ENCODE data around the gene CAST.

Gene CAST

DNA sequence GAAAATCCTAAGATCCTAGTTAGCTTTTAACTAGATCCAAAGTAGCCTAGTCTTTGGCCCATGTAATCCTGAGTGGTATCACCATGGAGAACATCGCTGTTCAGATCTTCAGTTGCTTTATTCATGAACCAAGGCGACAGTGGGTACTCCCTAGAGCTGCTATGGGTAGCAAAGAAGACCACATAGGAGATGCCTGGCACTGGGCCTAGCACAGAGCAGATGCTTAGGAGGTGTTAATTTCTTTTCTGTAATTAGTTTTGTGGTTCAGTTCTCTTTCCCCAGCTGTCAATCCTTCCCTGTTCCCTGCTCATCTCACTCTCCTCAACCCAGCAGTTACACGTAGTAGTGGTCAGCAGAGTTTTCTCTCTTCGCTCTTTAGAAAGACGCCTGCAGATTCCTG is 9.3 kb downstream of the CAST start:
- no peak for DNase-seq (ENCODE audit: low read depth in 2 of 3, low spot score in 2 of 3)

- DNase-seq (ENCODE audit: low read depth in 2 of 3, low spot score in 2 of 3): no peak
Measured at GRCh38 chr5:96673127-96673526, 11.0 kb downstream of the CAST start.

DNA sequence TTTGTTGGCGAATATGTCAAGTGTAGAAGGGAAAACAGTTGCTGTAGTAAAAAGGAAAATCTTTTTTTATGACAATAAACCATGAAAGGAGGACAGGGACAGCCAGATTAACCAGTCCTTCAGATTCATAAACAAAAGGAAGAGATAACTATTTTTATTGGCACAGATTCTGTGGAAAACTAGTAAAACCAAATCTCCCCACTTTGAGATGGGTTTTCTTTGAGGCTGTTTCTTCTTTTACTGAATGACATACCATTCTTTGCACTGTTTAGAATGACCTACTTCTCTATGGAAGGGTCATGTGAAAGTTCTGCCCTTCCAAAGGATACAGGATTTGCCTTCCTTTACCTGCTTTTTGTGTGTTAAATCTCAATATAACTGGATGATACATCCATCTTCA is 13.7 kb downstream of the CAST start:
- DNase-seq (ENCODE audit: low read depth in 2 of 3, low spot score in 2 of 3): no peak

DNA sequence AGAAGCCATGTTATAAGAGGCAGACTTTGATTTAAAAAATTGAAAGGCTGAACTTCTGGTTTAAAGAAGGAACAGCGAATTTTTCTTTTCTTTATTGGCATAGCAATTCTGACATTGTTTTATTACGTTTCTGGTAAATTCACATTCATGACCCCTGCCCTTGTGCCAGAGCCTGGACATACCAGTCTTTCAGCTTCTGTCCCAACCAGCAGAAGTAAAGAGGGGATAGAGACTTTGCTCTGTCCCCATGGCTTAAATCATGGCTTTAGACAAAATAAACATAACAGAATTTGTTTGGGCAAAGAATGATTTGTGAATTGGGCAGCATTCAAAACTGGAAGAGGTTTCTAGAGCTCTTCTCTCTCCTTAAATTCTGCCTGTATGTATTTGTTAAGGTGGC is 15.3 kb downstream of the CAST start:
- DNase-seq (ENCODE audit: low read depth in 2 of 3, low spot score in 2 of 3): no peak

GRCh38 chr5:96679293-96679692 is 17.1 kb downstream of the CAST start:
- DNase-seq (ENCODE audit: low read depth in 2 of 3, low spot score in 2 of 3): no peak

- no peak for DNase-seq (ENCODE audit: low read depth in 2 of 3, low spot score in 2 of 3)
Measured at GRCh38 chr5:96680759-96681470, 18.7 kb downstream of the CAST start.

DNA sequence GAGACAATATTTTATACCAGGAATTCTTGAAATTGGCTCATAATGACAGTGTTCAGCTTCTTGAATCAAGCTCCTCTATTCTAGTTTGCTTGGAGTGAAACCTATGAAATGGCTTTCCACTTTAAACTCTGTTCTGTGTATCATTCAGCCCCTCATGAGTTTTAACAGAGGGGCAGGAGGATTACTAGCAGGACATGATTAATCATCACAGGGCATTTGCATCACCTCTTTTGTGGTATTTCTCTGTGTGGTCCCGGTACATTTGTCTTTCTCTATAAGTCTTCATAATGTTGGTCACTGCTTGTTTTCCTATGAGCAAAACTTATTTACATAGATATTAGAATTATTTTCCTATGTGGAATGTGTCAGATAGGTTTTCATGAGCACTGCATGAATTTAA is 21.2 kb downstream of the CAST start:
- no peak for DNase-seq (ENCODE audit: low read depth in 2 of 3, low spot score in 2 of 3)

GRCh38 chr5:96683810-96684209 is 21.6 kb downstream of the CAST start:
- DNase-seq (ENCODE audit: low read depth in 2 of 3, low spot score in 2 of 3): no peak

DNA sequence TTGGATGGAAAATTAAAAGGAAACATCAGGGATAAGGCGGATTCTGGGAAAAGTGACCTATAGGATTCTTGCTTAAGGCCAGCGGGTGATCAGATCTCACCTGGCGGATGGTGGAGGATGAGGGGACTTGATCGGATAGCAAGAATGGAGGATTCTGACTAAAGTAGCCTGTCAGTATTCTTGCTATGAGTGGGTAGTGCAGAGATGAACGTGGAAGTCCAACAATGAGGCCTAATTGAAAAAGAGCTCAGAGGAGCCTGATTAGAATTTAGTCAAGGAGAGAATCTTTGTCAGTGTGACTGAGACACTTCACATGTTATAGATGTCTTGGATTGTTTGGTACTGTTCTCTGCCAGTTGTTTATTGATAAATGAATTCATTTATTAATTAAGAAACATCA is 24.9 kb downstream of the CAST start:
- no peak for DNase-seq (ENCODE audit: low read depth in 2 of 3, low spot score in 2 of 3)

- no peak for DNase-seq (ENCODE audit: low read depth in 2 of 3, low spot score in 2 of 3)
Measured at GRCh38 chr5:96687812-96688453, 25.8 kb downstream of the CAST start.

DNA sequence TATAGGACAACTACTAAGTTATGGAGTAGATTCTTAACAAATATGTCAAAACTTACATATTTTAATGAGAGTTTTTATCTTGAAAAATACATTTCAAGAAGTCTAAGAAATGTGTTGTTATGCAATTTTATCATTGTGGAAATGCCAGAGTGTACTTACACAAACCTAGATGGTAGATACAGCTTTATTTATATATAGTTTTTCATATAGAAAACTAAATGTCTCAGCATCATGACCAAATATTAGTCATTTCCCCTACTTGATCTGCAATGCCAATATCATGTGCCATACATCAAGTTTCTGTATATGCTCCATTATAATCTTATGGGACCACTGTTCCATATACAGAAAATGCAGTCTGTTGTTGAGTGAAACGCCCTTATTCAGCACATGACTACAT is 28.7 kb downstream of the CAST start:
- no peak for DNase-seq (ENCODE audit: low read depth in 2 of 3, low spot score in 2 of 3)

DNA sequence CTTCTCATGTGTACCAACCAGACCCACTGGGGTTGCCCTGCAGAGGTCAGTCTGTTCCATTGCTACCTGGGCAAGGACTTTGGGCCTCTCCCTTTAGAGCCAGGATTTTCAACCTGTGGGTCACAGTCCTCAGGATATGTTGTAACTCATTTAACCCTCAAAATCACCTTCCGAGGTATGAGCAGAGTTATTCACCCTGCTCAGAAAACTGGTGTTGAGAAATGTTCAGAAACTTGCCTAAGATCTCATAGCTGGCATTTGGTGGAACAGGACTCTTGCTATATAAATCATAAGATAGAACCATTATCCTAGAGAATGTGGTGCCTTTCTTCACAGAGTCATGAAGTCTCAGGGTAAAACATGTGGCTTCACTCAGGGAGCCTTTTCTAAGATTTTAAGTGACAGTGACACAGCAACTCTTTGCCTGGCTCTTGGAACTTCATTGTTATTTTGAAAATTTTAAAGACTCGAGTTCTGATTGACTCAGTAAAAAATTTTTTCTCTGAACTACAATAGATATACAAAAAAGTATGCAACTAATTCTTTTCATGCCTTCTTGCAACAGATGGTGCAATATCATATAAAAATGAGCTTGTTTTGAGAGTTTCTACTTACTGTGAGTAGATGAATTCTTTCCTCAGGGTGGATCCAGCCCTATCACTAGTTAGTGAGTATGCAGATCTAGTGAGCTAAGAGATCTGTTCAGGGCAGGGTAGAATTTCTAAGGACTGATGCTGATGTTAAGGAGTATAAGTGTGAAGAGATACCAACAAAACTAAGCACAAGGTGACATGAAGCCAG is 29.5 kb downstream of the CAST start:
- no peak for DNase-seq (ENCODE audit: low read depth in 2 of 3, low spot score in 2 of 3)

GRCh38 chr5:96692441-96692840 is 30.3 kb downstream of the CAST start:
- DNase-seq (ENCODE audit: low read depth in 2 of 3, low spot score in 2 of 3): no peak

DNA sequence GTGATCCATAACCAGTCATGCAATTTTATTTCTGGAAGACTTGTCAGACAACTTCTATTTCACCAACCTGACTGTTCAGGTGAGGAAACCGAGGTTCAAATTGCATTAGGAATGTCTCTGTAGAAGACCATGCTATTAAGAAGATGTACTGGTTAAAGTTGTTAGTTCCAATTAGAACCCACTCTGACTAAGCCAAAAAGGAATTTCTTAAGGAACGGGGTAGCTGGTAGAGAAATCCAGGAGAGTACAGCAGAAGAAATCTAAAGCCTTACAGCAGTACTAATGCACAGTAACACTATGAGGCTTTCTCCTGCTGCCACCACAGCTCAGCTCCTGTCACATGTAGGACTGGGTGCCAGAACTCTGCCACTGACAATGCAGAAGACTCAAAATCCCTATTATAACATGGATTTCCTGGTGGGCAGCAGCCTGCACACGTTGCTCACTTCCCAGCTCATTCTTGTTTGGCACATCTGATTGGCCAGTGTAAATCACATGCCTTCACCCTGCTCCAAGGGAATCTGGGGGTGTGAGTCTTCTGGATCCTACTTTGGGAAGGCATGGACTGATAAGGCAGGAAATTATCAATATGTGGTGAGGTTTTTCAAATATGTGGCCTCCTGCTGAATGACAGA is 37.1 kb downstream of the CAST start:
- DNase-seq (ENCODE audit: low read depth in 2 of 3, low spot score in 2 of 3): no peak

DNA sequence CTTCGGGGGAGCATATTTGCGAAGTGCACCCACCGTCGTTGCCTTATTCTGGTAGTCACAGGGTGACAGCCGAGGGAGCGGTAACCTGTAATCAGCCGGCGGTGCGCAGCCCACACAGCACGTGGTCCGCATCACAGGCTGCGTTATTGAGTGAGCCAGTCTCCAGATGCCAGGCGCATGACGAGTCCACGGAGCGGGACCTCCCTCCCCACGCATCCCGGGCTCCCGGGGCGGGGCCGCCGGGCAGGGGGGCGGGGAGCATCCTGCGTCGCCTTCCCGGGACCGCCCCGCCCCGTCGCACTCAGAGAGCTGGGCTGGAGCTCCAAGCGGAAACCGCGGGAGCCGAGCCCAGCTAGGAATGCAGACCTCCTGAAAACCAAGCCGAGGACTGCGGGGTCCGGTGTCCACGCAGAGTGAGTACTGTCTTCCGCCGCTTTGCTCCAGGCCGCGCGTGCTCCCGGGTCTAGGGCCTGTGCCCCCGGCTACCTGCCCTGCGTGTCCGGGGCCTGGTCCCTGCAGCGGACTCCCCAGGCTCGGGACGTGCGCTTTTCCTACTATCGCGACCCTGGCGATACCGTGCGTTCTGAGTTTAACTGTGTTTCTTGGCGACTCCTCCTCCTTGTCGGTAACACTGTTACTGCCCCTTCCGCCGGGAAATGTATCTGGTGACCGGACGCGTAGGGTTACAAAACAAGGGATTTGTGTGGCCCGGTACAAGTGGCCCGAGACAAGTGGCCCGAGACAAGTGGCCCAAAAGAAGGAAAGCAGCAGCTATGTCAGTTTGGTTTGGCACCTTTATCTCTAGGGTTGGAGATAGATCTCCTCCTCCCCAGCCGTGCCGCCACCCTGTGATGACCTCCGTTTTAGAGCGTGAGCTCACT is 40.6 kb downstream of the CAST start:
- DNase-seq (ENCODE audit: low read depth in 2 of 3, low spot score in 2 of 3): peak; percentile 52 to 60 (median 55)

DNA sequence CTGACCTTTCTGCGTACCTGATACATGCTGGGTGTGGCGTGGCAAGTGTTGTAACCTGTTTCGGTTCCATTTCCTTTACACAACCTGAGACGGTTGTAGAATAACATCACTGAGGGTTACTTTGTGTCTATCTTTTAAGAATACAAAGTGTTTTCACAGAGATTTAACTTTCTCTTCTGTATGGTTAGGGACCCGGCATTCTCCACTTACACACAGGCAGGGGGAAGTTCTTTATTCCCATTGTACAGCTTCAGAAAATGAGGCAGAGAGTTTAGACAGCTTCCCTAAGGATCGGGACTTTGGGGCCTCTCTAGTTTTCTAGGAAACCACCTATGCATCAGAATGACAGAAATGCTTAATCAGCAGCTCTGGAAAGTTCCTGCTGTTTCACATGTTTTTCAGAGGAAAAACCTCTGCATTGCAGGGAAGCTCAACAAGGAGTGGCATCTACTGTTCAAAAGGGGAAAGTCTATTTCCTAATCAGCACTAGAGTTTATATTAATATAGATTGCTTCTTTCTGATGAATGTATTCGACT is 41.3 kb downstream of the CAST start:
- no peak for DNase-seq (ENCODE audit: low read depth in 2 of 3, low spot score in 2 of 3)

DNA sequence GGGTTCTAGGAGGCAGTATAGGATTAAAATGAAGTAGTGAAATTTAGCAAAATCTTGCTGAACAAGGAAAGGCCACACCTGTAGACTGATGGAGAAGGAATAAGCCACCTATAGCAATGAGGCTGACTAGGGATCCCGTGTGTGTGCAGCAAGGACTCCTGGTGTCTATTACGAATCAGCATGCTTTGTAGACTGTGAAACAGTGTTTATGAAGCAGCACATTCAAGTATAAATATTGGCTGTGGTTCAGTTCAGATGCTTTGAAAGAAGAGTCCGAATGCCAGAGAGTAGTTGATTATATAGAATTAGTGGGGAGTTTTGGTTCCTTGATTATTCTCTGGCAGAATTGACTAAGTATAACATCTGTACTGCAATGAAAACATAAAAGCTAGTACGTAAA is 41.8 kb downstream of the CAST start:
- DNase-seq (ENCODE audit: low read depth in 2 of 3, low spot score in 2 of 3): no peak

DNA sequence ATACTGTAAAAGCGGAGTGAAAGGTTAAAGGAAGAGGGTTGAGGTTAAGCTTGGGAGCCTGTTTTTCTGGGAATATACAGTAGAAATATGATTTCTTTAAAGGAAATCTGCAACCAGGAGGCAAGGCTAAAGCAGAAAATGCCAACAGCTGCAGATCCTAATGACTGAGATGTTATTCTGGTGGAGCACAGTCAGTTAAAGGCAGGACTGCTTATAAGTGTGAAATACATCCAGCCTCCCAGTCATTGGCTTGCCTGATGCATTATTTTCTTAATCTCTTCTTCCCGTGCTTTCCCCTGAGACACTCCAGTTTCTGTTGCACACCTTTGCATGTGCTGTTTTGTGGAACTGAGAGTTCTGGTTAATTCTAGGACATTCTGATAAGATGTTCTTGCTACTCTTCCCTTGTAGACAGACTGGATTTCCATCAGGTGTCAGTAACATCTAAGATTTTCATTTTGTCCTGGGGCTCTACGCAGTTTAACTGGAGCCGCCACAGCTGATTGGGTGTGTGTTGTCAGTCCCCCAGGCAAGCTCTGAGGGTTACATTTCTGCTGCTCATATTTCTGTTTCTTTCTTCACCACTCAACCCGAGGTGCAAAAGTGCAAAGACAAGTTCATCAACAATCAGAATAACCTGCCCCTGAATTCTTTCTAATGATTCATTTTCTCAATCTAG is 44.4 kb downstream of the CAST start:
- no peak for DNase-seq (ENCODE audit: low read depth in 2 of 3, low spot score in 2 of 3)

DNA sequence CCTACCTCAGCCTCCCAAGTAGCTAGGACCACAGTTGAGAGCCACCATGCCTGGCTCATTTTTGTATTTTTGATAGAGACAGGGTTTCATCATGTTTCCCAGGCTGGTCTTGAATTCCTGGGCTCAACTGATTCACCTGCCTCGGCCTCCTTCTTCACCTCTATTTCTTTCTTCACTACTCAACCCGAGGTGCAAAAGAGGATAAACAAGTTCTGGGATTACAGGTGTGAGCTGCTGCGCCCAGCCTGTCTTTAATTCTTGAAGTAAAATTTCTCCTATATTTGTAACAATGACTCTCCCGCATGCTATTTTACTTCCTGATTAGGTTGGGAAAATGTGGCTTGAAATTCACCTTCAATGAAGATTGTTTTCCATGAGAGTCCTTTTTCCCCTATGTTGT is 46.4 kb downstream of the CAST start:
- DNase-seq (ENCODE audit: low read depth in 2 of 3, low spot score in 2 of 3): no peak

Data from activated CD8-positive, alpha-beta memory T cell treated with anti-CD3 and anti-CD28 coated beads for 48 hours (primary cell).